ENCODE data around the gene XYLT1.

The XYLT1 gene

DNA sequence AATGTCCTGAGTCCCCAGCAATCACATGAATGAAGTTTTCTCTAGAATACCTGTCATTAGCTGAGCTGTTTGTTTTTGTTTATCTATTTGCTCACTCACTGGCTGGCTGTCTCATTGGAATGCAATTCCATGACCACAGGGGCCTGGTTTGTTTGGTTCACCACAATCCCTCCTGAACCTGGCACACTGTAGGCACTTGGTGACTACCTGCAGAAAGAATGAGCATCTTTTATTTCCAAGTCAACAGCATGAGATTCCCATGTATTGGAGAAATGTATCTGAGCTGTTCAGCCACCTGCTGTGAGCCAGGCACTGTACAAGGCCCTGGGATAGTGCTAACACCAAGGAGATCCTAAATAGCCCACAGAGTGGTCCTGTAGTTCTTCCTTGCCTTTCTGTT lies 345.1 kb downstream of the XYLT1 start:
- DNase-seq, result no peak

DNA sequence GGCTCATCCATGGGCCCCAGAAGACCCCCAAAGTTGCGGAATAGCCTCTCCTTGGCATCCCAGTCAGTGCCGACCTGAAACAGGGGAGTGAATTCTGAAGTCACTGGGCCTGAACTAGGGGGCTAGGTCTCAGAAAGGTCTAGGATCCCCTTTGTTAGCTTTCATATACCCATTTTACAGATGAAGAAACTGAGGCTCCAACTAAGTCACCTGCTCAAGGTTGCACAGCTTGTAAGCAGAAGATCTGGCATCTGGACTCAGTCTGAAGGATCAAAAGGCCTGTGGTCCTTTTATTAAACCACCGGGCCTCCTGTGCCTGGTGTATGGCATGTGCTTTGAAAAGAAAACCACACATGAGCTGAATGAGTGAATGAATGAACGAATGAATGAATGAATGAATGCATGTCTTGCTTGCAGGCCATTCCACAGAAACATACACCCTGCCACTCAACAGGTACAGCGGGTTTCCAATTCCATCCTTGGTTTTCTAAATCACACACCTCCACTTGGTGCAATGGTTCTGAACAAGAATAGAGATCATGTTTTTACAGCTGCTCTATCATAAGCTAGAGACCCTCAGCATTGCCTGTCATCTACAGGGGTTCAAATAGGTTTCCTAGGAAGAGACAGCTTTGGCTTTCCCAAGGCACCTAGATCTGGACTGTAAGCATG lies 352.7 kb downstream of the XYLT1 start:
- no peak for DNase-seq

DNA sequence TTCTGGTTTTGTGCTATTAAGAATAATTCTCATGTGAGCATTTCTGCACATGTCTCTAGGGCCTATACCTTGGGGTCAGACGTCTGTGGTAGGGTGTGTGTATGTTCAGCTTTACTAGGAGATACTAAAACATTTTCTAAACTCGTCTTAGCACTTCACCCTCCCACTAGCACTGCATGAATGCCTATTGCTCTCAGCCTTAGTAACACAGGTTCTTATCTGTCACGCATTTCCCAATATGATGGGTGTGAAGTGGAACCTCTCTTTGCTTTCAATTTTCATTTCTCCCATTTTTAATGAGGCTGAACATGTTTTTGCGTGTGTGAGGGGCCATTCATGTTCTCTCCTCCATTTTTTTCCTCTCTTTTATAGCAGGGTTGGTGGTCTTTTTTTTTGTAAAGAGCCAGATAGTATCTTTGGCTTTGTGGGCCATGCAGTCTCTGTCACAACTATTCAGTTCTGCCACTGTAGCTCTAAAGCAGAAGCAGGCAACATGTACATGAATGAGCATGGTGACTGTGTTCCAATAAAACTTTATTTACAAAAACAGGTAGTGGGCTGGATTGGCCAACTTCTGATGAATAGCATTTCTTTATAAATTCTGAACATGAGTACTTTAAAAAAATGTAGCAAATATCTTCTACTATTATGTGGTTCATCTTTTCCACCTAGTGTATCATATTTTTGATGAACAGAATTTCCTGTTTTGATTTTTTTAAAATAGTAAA lies 354.0 kb downstream of the XYLT1 start:
- DNase-seq, result no peak

DNA sequence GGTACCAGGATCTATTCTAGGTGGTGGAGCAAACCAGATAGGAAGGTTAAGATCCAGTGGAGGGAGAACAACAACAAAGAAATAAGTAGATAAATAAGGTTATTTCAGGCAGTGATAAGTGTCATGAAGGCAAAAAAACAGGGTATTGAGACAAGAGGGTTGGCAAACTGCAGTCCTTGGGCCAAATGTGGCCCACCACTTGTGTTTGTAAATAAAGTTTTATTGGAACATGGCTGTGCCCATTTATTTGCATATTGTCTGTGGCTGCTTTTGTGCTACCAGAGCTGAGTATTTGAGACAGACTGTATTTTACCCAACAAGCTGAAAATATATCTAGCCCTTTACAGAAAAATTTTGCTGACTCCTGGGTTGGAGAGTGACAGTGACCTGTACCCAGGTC lies 361.3 kb downstream of the XYLT1 start:
- DNase-seq, result no peak

DNA sequence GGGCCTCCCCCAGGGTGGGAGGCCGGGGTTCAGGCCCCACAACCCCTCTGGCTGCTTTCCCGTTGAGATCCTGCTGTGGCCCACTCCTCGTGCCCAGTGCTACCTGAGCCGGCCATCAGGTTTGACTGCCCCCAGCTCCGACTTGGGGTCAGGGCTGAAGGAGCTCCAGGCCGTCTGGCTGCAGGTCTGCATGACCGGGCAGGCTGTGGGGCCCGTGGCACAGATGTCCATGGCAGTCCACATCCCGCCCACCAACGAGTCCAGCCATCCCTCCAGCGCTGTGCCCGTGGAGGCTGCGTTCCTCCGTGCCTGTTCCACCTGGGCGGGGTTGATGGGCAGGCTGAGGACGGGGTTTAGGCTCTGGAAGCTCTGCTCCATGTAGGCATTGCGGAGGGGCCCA lies 362.2 kb downstream of the XYLT1 start:
- no peak for DNase-seq

DNA sequence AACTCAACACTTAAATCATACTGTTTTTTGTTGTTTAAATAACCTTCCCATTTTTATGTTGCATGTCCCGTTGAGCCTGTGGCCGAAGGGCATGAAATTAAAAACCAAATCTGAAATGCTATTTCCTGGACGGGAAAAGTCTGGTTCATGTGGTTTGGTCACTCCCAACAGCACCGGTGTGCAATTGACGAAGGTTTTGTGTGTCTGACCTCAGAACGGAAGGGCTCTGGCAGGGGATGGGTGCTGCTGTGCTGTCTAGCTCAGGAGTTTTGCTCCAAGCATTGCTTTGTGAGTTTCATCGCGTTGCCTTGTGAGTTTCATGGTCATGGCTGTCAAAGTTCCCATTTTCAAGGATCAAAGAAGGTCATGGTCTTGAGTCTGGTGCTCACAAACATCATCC lies 363.3 kb downstream of the XYLT1 start:
- DNase-seq, result no peak

DNA sequence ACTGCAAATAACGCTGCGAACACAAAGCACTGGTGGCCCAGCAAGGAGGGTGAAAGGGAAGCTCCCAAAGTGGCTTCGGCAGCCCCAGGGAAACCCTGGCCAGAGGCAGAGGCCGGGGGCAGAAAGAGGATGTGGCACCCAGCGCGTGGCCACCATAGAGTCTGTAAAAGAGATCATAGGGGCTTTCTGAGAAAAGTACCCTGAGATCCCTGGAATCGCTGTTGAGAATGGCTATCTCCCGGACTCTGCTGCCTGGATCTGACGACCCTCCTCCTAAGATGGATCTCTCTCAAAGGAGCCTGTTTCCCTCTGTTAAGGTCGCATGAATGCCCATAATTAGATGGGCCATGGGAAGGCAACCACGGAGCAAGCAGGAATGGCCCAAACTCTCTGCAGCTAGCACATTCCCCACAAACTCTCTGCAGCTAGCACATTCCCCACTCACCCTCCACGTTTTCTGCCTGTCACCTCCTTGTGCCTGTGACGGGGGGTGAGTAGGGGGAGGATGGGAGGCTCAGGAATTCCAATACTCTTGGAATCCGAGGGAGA lies 364.4 kb downstream of the XYLT1 start:
- no peak for DNase-seq

DNA sequence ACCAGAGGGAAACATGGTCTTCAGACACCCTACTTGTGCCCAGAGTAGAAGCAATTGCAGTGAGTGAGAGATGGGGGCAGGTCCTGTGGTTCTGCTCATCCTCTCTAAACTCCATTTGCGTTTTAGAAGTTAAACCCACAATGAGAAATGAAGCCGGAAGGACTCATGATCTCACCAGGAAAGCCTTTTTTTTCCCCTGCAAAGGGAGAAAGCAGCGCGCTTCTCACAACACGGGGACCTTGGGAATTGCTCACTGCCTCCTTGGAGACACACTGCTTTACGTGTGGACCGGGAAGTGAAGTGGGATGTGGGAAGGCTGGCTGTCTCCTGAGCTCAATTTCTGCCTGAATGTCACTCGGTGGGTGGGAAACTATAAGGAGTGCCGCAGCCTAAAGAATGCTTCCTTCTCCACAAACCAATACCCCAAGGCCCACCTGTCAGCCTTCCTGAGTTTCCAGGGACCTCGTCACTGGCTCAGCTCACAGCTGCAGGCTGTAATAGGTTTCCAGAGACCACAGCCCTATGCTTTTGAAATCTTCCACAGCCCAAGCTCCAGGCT lies 365.4 kb downstream of the XYLT1 start:
- no peak for DNase-seq

DNA sequence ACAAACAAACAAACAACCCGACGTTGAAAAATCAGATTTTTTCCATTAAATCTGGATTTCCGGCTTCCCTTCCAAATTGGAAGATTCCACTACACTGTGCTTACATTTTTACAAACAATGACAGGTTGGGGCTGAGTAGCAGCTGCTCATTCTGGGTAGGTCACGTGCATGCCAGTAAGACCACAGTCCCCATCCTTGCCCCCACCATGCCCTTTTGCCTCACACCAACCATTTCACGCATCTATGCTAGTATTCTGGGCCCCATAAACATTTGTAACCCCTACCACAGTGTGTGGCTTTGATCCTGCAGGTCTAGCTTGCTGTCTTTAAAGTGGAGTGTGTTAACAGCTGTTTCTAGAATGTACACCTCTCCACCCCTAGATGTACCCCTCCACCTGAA lies 366.1 kb downstream of the XYLT1 start:
- no peak for DNase-seq

DNA sequence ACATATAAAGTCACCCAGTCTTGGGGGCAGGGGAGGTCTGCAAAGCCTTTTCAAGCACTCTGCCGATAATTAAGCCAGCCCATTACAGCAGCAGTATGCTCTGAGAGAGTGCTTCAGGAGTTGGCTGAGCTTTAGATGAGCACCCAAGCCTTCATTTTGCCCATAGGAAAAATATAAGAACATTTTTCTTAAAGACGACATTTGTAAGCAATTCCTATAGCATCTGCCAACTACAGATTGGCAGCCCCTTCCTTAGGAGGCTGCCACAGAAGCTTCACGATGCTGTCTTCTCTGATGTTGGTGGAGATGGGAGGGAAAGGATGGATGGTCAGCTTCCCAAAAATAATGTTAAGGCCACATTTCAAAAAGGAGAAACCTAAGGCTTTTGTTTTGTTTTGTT lies 367.5 kb downstream of the XYLT1 start:
- DNase-seq, result no peak

DNA sequence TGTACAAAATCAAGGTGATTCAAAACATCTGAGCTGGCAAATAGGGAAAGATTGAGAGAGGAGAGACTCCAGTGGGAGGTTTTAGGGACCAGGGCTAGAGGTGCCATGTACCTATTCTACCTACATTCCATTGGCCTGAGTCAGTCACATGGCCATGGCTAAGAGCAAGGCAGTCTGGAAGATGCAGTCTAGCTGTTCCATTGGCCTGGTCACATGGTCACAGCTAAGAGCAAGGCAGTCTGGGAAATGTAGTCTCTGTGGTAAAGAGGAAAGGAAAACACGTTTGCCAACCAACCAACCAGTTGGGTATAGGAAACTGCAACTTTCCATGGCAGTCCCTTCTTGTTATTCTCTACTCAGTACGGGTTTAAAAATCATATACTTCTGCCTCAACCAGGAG lies 369.1 kb downstream of the XYLT1 start:
- no peak for DNase-seq

DNA sequence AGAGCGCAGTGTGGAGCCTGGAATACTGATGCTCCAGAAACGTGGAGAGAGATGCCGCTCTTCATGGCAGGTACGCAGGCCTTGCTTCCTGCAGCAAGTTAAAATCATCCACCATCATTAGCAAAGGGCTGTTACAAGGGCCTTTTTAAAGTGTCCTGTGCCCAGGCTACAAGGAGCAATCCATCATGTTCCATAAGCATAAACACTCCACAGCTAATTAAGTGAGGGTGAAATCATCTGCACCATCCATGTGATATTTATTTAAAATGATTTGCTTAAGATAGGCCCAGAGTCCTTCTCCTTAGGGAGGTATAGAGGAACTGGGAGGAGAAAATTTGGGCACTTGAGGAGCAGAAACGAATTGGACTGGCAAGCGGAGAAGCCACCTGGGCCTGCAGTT lies 372.1 kb downstream of the XYLT1 start:
- no peak for DNase-seq

DNA sequence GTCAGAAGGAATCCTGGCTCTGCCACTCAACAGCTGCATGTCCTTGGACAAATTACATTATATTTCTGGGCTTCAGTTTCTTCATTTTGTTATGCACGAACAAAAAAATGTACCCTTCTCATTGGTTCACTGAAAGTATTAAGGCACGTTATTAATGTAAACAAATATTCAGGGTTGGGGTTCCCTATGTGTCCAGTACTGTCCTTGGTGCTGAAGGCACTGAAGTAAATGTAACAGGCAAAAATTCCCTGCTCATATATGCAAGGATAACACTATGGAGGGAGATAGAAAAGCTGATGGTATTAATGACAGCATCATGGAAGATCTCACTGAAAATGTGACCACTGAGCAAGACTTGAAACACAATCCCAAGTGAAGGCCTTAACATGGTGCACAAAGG lies 386.6 kb downstream of the XYLT1 start:
- no peak for DNase-seq

DNA sequence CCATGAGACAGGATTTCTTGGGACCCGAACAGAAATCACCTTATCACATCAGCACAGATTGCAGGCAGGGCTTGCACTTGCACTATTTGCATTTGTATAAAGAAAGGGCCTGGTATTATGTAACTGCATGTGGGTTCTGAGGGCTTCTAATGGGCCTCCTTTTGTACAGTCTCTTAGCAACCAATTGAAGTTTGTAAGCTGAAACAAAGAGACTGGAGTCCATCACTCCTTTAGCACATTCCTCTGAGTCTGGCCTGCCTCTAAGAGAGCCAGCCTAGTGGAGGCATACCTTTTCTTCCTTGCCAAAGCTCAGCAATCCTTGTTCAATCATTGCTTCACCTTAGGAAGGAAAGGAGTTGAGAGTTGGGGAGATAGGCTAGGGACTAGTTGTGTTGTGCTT lies 387.1 kb downstream of the XYLT1 start:
- no peak for DNase-seq

DNA sequence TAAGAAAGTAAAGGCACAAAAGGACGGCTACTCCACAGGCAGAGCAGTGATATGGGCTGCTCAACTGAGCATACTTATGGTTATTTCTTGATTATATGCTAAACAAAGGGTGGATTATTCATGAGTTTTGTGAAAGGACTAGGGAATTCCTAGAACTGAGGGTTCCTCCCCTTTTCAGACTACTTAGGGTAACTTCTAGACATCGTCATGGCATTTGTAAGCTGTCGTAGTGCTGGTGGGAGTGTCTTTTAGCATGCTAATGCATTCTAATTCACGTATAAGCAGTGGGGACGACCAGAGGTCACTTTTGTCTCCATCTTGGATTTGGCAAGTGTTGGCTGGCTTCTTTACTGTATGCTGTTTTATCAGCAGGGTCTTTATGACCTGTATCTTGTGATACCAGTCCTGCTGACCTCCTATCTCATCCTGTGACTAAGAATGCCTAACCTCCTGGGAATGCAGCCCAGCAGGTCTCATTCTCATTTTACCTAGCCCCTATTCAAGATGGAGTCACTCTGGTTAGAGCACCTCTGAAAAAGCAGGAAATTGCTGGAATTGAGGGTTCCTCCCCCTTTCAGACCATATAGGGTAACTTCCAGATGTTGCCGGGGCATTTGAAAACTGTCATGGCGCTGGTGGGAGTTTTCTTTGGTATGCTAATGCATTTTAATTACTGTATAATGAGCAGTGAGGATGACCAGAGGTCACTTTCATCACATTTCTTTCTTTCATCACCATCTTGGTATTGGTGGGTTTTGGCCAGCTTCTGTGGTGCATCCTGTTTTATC lies 388.5 kb downstream of the XYLT1 start:
- no peak for DNase-seq

DNA sequence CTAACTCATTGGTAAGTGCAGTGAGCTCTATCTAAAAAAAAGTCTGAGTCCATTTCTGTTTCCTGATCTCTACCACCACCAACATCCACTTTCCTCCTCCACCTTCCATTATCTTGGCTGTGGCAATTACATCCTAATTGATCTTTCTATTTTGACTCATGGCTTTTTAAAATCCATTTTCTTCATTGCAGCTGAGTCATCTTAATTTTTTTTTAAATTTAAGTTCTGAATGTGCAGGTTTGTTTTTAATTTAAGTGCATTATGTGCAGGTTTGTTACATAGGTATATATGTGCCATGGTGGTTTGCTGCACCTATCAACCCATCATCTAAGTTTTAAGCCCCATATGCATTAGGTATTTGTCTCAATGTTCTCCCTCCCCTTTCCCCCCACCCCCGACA lies 390.7 kb downstream of the XYLT1 start:
- no peak for DNase-seq

DNA sequence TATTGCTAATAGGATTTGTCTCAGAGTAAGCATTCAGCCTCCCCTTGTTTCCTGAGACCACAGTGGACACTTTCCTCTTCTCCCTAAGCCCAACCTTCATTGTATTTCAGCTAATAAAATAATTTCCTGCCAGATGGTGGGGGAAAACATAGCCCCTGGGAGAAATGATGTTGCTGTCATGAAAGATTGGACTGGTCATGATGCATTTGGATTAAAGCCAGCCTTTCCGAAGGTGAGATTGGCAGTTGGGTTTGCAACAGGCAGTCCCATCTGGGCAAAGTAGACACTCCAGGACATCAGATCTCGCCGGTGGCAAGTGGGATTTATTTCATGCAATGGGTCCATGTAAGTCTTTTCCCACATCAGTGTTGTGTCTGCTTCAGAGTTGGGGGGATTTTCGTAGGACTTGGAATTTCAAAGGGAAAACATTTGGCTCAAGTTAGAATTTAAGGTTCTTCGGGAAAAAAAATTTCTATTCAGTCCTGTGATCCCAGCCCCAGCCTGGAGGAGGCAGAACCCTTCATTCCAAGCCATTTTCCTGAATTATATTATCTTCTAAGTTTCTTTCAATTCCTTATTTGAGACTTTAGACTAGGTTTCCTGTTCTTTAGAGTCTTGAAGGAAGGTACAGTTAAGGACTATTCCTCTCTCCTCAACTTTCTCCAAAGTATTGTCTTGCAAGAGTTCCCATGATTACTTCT lies 391.7 kb downstream of the XYLT1 start:
- no peak for DNase-seq

DNA sequence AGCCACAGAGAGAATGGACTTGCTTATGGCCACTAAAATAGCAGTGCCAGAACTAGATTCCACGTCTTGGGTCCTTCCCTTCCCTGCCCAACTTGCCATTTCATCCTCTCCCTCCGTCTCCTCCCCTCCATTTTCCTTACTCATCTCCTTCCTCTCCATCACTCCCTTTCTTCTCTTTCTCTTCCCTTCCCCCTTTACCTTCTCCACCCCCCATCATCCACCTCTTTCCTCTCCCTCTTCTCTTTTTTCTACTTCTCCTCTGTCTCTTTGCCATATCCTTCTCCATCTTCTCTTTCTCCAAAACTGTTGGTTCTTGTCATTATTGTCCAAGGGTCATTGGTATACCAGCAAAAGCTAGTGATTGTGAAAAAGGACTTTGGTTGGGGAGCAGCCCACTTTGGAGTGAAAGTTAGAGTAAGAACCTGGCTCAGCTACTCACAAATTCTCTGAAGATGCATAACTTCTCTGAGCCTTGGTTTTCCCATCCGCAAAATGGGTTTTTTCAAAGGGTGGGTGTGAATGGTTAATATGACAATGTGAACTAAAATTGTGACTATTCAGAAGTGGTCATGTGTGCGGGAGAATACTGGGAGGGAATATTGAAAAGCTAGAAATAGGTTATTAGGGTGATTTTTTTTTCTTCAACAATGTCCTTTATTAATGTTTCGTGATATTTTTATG lies 393.8 kb downstream of the XYLT1 start:
- DNase-seq, result no peak

DNA sequence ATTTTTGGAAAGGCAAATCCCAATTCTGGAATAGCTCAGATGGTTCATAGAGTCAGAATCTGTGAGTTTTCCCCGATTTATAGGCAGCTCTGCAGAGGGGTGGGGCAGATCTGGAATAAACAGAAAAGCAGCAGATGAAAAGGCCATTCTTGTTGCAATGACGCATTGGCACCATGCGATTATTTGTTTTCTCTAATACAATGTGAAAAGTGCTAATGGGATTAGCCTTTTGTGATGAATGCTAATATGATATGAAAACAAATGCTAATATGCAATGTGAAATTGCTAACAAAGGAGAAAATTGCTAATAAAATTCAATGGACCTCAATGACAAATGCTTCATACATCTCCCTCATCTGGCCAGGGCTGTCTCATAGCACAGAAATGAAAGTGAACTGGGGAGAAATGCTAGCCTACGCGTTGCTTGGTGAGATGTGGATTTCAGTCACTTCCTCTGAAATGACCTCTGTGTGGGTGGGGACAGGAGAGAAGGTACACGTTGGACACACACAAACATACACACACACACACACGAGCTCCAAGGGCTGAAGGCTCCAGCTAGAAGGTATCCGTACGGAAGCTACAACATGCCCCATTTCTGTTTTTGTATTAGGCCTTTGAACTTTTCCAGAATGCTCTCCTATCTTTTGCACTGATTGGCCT lies 394.5 kb downstream of the XYLT1 start:
- no peak for DNase-seq

DNA sequence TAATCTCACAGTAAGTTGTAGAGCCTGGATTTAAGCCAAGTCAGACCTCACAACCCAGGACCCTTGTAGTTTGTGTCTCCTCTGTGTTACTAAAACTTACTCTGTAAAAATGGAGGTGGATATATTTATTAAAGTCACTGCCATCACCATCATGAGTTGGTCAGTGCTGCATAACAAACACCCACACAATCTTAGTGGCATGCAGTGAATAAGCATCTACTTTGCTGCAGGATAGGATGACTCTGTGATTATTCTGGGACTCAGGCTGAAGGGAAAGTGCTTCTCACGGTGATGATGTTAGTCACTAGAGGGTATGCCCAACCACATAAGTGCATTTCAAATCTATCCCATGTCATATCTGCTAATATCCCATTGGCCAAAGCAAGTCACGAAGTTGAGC lies 398.7 kb downstream of the XYLT1 start:
- DNase-seq, result no peak

DNA sequence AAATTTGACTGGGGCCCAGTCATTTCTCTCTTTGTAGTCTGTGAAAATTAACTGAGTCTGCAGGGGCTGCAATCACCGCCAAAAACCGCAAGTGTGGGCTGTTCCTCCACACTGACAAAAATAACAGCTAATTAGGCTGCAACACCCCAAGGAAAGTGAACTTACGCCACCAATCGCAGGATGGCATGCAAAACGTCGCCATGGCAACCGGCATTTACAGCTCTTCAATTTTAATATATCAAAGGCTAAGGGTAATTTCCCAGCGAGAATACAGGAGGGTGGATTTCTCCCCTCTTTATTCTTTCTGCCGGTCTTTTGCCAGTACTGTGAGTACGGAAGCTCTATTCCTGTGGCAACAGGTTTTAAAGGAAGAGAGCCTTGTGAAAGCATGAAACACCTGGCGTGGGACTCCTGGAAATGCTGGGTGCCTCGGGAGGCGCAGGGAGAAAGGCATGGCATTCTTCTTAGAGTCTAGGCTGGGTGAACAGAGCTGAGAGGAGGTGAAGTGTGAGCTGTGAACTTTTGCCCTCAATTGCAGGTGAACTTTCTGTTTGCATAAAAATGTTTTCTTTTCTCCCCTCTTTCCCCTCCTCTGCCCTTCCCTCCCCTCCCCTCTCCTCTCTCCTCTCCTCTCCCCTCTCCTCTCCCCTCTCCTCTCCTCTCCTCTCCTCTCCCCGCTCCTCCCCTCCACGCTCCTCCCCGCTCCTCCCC lies 399.7 kb downstream of the XYLT1 start:
- DNase-seq, result peak; percentile 92

Measured in activated effector memory CD4-positive, alpha-beta T cell treated with anti-CD3 and anti-CD28 coated beads, Interleukin-2, amount 50 U/mL, for 16 hours (primary cell).